KMS-11 (cell line): ENCODE measurements around the gene ID1.
"Not testable (repeated sequence)": the region's sequence is repeated elsewhere in the genome, so short reads cannot be mapped to it uniquely, and the experiment has no call there.

ENCODE experiments used
- H2AFZ ChIP-seq: fragments of 200-600 bp; sonication (generic); 2 replicates; pipeline ENCODE4 v1.6.1; 2016; ENCODE audit warnings: antibody characterized with exemption, mixed run types, low read depth
- H3K27ac ChIP-seq: fragments of 200-600 bp; sonication (generic); 2 replicates; pipeline ENCODE4 v1.6.1; 2016; ENCODE audit warnings: mild to moderate bottlenecking, mixed run types
- H3K27me3 ChIP-seq: fragments of 200-600 bp; sonication (generic); 2 replicates; pipeline ENCODE4 v1.6.1; 2017; ENCODE audit warnings: mild to moderate bottlenecking, low read depth, mixed run types, moderate library complexity; ENCODE audit not compliant: insufficient read depth
- H3K36me3 ChIP-seq: fragments of 200-600 bp; sonication (generic); 2 replicates; pipeline ENCODE4 v1.6.1; 2017; ENCODE audit warnings: mild to moderate bottlenecking, mixed run types; ENCODE audit not compliant: insufficient read depth
- H3K4me1 ChIP-seq: fragments of 200-600 bp; sonication (generic); 2 replicates; pipeline ENCODE4 v1.6.1; 2016; ENCODE audit warnings: mild to moderate bottlenecking, low read depth, mixed run types; ENCODE audit not compliant: poor library complexity, severe bottlenecking
- H3K4me2 ChIP-seq: fragments of 200-600 bp; sonication (generic); 2 replicates; pipeline ENCODE4 v1.7.0; 2016; ENCODE audit warnings: mild to moderate bottlenecking, mixed run types
- H3K4me3 ChIP-seq: fragments of 200-600 bp; sonication (generic); IDR thresholded peaks from 2 replicates; pipeline ENCODE4 v1.6.1; 2017; ENCODE audit warnings: low read depth, low read length, mixed read lengths; ENCODE audit not compliant: insufficient read depth
- H3K79me2 ChIP-seq: fragments of 200-600 bp; sonication (generic); 2 replicates; pipeline ENCODE4 v1.6.1; 2016; ENCODE audit warnings: low read depth, mixed run types; ENCODE audit not compliant: insufficient read depth
- H3K9ac ChIP-seq: fragments of 200-600 bp; sonication (generic); 2 replicates; pipeline ENCODE4 v1.6.1; 2016; ENCODE audit warnings: mild to moderate bottlenecking, mixed run types
- H4K20me1 ChIP-seq: fragments of 200-600 bp; sonication (generic); 2 replicates; pipeline ENCODE4 v1.6.1; 2016; ENCODE audit warnings: mild to moderate bottlenecking, mixed run types; ENCODE audit not compliant: insufficient read depth
- TF ChIP-seq, protein P1 (sequence below): fragments of 200-600 bp; sonication (generic); conservative IDR thresholded peaks from 2 replicates; pipeline ENCODE4 v1.6.1; 2017; ENCODE audit warnings: low read depth, mild to moderate bottlenecking, antibody characterized with exemption, low read length, moderate library complexity, mixed read lengths

ID1 gene

DNA sequence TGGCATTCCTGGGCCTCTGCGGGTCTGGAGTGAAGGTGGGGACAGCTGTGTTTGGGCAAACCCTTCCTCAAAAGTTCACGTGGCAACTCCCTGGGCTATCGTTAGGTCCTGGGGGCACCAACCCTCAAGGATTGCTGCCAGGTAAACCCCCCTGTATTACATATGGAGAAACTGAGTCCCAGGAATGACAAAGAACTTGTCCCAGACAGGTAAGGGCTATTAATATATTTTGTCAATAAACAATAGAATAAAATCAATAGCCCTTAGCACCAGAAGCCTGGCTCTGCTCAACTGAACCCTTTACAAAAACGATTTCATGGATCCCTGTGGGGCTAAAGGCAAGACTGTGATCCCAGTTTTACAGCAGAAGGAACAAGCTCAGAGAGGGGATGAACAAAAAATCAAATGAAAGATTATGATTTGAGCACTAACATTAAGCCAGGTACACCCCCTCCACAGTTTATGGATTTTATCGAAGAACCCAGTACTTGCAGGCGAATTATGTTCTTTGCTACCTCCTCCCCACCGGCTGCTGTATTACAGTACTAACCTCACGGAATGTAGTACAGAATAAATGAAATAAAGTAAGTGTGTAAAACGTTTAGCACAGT lies 2.7 kb downstream of the ID1 start:
- TF ChIP-seq, protein P1, sequence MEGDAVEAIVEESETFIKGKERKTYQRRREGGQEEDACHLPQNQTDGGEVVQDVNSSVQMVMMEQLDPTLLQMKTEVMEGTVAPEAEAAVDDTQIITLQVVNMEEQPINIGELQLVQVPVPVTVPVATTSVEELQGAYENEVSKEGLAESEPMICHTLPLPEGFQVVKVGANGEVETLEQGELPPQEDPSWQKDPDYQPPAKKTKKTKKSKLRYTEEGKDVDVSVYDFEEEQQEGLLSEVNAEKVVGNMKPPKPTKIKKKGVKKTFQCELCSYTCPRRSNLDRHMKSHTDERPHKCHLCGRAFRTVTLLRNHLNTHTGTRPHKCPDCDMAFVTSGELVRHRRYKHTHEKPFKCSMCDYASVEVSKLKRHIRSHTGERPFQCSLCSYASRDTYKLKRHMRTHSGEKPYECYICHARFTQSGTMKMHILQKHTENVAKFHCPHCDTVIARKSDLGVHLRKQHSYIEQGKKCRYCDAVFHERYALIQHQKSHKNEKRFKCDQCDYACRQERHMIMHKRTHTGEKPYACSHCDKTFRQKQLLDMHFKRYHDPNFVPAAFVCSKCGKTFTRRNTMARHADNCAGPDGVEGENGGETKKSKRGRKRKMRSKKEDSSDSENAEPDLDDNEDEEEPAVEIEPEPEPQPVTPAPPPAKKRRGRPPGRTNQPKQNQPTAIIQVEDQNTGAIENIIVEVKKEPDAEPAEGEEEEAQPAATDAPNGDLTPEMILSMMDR = no peak
- no peaks in the 10 kb centered on the region for H3K27me3 ChIP-seq
- peaks cover 16% of the 10 kb centered on the region for H3K79me2 ChIP-seq
- no peak overlapping the region for H3K4me3 ChIP-seq
- H2AFZ ChIP-seq = no peak overlapping the region
- no peaks in the 10 kb centered on the region for H4K20me1 ChIP-seq
- peaks cover 60% of the 10 kb centered on the region for H3K4me1 ChIP-seq
- H3K4me2 ChIP-seq = peak overlapping the region; percentile 91; the same call in 1 of the 2 replicates
- no peak overlapping the region for H3K27ac ChIP-seq
- H3K36me3 ChIP-seq = no peaks in the 10 kb centered on the region
- no peak overlapping the region for H3K9ac ChIP-seq

DNA sequence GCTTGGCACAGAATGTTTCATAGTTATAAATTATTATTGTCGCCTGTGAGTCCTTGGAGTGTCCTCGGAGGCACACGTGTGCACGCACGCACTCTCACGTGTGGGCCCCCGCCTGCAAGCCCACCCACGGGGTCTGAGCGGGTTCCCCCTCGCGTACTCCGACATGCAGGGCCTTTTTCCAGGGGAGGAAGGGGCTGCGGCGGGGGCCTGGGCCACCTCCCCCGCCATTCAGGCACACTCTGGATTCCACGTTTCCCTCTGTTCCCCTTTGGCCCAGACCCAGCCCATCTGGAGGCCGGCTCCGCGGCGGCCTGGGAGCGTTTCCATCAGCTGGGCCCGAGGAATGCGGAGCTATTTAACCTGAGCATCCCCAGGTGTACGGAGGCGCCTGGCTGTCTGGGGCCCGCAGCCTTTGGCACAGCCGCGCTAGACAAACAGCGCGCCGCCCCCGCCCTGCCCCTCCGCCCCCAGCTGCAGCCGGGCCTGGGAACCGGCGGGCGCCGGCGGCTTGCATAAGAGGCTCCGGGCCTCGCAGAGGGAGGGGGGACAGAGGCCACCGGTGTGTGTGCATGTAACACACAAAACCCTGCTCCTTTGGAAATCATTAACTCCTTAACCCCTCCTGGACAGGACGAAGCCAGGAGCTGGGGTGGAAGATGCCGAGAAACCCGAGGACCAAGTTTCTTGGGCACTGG lies 3.3 kb downstream of the ID1 start:
- Histone ChIP-seq H3K9ac (no peak overlapping the region), H3K4me3 (no peak overlapping the region), H4K20me1 (no peaks in the 10 kb centered on the region), H3K4me1 (peaks cover 57% of the 10 kb centered on the region), H2AFZ (no peak overlapping the region), H3K79me2 (peaks cover 16% of the 10 kb centered on the region), H3K36me3 (no peaks in the 10 kb centered on the region), H3K27me3 (no peaks in the 10 kb centered on the region), H3K27ac (no peak overlapping the region), H3K4me2 (no peak overlapping the region)
- TF ChIP-seq, protein P1 = no peak

DNA sequence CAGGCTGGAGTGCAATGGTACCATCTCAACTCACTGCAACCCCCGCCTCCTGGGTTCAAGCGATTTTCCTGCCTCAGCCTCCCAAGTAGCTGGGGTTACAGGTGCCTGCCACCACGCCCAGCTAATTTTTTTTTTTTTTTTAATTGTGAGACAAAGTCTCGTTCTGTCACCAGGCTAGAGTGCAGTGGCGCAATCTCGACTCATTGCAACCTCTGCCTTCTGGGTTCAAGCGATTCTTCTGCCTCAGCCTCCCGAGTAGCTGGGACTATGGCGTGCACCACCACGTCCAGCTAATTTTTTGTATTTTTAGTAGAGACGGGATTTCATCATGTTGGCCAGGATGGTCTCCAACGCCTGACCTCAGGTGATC lies 7.2 kb downstream of the ID1 start:
- not testable (repeated sequence) for H3K9ac ChIP-seq, H3K27me3 ChIP-seq, H3K27ac ChIP-seq, H3K4me3 ChIP-seq, H3K79me2 ChIP-seq, H3K36me3 ChIP-seq, H4K20me1 ChIP-seq
- Histone ChIP-seq H3K4me1 (peaks cover 39% of the 10 kb centered on the region), H2AFZ (peak overlapping the region; percentile 10; the same call in 1 of the 2 replicates), H3K4me2 (peak overlapping the region; percentile 3; the same call in 1 of the 2 replicates)

DNA sequence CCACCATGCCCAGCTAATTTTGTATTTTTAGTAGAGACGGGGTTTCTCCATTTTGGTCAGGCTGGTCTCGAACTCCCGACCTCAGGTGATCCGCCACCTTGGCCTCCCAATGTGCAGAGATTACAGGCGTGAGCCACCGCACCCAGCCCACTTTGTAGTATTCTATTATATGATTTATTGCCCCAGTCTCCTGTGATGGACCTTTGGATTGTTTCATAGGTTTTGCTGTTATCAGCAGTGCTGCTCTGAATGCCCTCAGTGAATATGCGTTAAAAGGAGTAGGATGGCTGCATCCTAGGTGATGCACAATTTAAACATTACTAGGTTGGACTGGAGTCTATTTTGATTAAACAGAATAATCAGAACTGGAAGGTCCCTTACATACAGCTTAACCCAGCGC lies 10.3 kb downstream of the ID1 start:
- no peak overlapping the region for H3K4me2 ChIP-seq
- H3K27ac ChIP-seq = no peak overlapping the region
- TF ChIP-seq, protein P1 = no peak

More for the DNA sequence above, 10.3 kb downstream of the ID1 start:
- H3K79me2 ChIP-seq = no peaks in the 10 kb centered on the region
- H3K27me3 ChIP-seq = no peaks in the 10 kb centered on the region
- no peak overlapping the region for H2AFZ ChIP-seq
- H4K20me1 ChIP-seq = no peaks in the 10 kb centered on the region
- H3K4me1 ChIP-seq = peaks cover 32% of the 10 kb centered on the region
- no peak overlapping the region for H3K9ac ChIP-seq
- H3K36me3 ChIP-seq = no peaks in the 10 kb centered on the region
- no peak overlapping the region for H3K4me3 ChIP-seq
